Caco-2 (cell line): ENCODE measurements around the gene RBM20. TPM values are rescaled to one million over a fixed set of nuclear protein-coding genes. Genes with fewer than 3 reads are reported as not detected.

Experiments used
- BruUV-seq: library from RNA; stranded (reverse); fragments of 400-500 nt; replicated peaks from 2 replicates; lab custom pipeline; 2021; lab: Mats Ljungman, UMichigan
- CTCF ChIA-PET: fragments of 300-600 bp; sonication (Branson Sonifier 250); formaldehyde crosslinking; loops from one replicate; lab custom pipeline; 2022; ENCODE audit warnings: antibody characterized with exemption; lab: Charles Lee
- POLR2A ChIA-PET: fragments of 300-600 bp; sonication (Branson Sonifier 250); formaldehyde crosslinking; loops from one replicate; lab custom pipeline; 2022; ENCODE audit warnings: antibody characterized with exemption; lab: Charles Lee
- DNase-seq, 2 experiments: peaks; one replicate each; pipeline versions ENCODE4 v3.0.0 to v3.0.0-alpha.2; 2020 to 2022
- H3K27me3 ChIP-seq: replicated peaks from 2 replicates; pipeline ENCODE4 v1.6.0; 2011; ENCODE audit warnings: low read length; ENCODE audit not compliant: control insufficient read depth, insufficient read depth
- H3K36me3 ChIP-seq: 2 replicates; pipeline ENCODE4 v1.5.1; 2011; ENCODE audit warnings: low read length; ENCODE audit not compliant: control insufficient read depth, insufficient read depth
- H3K4me1 ChIP-seq: fragments of 250-450 bp; sonication (Bioruptor Pico); 2 replicates; pipeline ENCODE4 v1.5.1; 2020; ENCODE audit warnings: mild to moderate bottlenecking
- H3K4me3 ChIP-seq: 2 replicates; pipeline ENCODE4 v1.5.1; 2011; ENCODE audit warnings: low read depth, mild to moderate bottlenecking, control low read depth, low read length
- H3K9me3 ChIP-seq: fragments of 250-450 bp; sonication (Bioruptor Pico); 2 replicates; pipeline ENCODE4 v1.5.1; 2020; ENCODE audit warnings: mild to moderate bottlenecking, moderate library complexity
- H3K27ac Mint-ChIP-seq: one replicate; pipeline ENCODE4 v1.8.0; 2022; ENCODE audit warnings: mixed read lengths; ENCODE audit not compliant: unreplicated experiment
- H3K27me3 Mint-ChIP-seq: one replicate; pipeline ENCODE4 v1.8.0; 2022; ENCODE audit warnings: mixed read lengths; ENCODE audit not compliant: insufficient read depth, unreplicated experiment
- H3K36me3 Mint-ChIP-seq: one replicate; pipeline ENCODE4 v1.8.0; 2022; ENCODE audit warnings: mild to moderate bottlenecking, mixed read lengths; ENCODE audit not compliant: insufficient read depth, unreplicated experiment
- H3K4me1 Mint-ChIP-seq: one replicate; pipeline ENCODE4 v1.8.0; 2022; ENCODE audit warnings: low read depth, mixed read lengths; ENCODE audit not compliant: unreplicated experiment
- H3K4me3 Mint-ChIP-seq: one replicate; pipeline ENCODE4 v1.8.0; 2022; ENCODE audit warnings: mild to moderate bottlenecking, moderate library complexity, mixed read lengths; ENCODE audit not compliant: unreplicated experiment
- H3K9me3 Mint-ChIP-seq: one replicate; pipeline ENCODE4 v1.8.0; 2022; ENCODE audit warnings: mixed read lengths; ENCODE audit not compliant: unreplicated experiment
- CTCF ChIP-seq, 2 experiments: fragments of 200-600 bp in 1 of 2; IDR thresholded peaks; 1 replicate in 1 of 2; 2 replicates in 1 of 2; pipeline versions ENCODE4 v1.5.1 to v1.8.0; 2011 to 2022; ENCODE audit warnings: antibody characterized with exemption in 1 of 2, control low read depth in 1 of 2, inconsistent platforms in 1 of 2, low read depth in 1 of 2, low read length in 1 of 2, mild to moderate bottlenecking in 1 of 2, moderate library complexity in 1 of 2; ENCODE audit not compliant: insufficient read depth in 1 of 2, severe bottlenecking in 1 of 2, unreplicated experiment in 1 of 2
- intact Hi-C: fragments of 100-400 bp; cut with micrococcal nuclease; formaldehyde crosslinking; loops from one replicate; pipeline ENCODE4 v1.10.0; 2022; ENCODE audit not compliant: unreplicated experiment
- total RNA-seq: library from RNA; stranded (reverse); gene quantifications from 2 replicates; pipeline ENCODE4 v1.2.3, GENCODE V29; 2022

RBM20 gene
- total RNA-seq, 1 experiment from 2014 or later, result 0.36 TPM

GRCh38 chr10:110775020-110775375 is 130.9 kb downstream of the RBM20 start:
- Mint-ChIP-seq H3K4me3 (peak overlapping the region; percentile 51), H3K27me3 (no peaks in the 10 kb centered on the region), H3K9me3 (no peaks in the 10 kb centered on the region), H3K4me1 (peaks cover 21% of the 10 kb centered on the region), H3K36me3 (peaks cover 14% of the 10 kb centered on the region), H3K27ac (peak overlapping the region; percentile 98)
- TF ChIP-seq CTCF (IDR thresholded peaks at IDR 0.05; ENCODE audit: insufficient read depth in 1 of 2, low read depth in 1 of 2, low read length in 1 of 2, severe bottlenecking in 1 of 2, unreplicated experiment in 1 of 2), result no peak
- Histone ChIP-seq H3K4me1 (peaks cover 34% of the 10 kb centered on the region), H3K4me3 (no peak overlapping the region), H3K9me3 (no peaks in the 10 kb centered on the region), H3K36me3 (no peaks in the 10 kb centered on the region; the same call in 1 of the 2 replicates), H3K27me3 (no peaks in the 10 kb centered on the region)
- DNase-seq, result peak; percentile 57 to 60
- CTCF ChIA-PET, result interaction anchor here (0.8 to 1.3 kb wide), 3 partner anchors 28 to 144 kb away, joined by 3 to 7 read pairs (median 4); partner anchors contain the start of genes BBIP1 and SHOC2
- POLR2A ChIA-PET, result interaction anchor here (0.9 kb wide), 1 partner anchor 144 kb away, joined by 3 read pairs; the partner anchor contains the start of genes BBIP1 and SHOC2
- BruUV-seq, result no TSS peak
- intact Hi-C loops, result loop anchor here (1.0 kb wide), 2 partner anchors 16 to 82 kb away; no protein-coding TSS in a partner anchor

- H3K36me3 ChIP-seq, result no peaks in the 10 kb centered on the region; the same call in 1 of the 2 replicates
- BruUV-seq, result TSS peak; percentile 49
- no peak overlapping the region for H3K4me3 ChIP-seq
- intact Hi-C loops, result loop anchor here (1.0 kb wide), 2 partner anchors 16 to 82 kb away; no protein-coding TSS in a partner anchor
- peaks cover 21% of the 10 kb centered on the region for H3K4me1 Mint-ChIP-seq
- ChIA-PET POLR2A (no interaction called here), CTCF (no interaction called here)
- no peak for DNase-seq
- H3K4me1 ChIP-seq, result peaks cover 34% of the 10 kb centered on the region
- H3K27me3 ChIP-seq, result no peaks in the 10 kb centered on the region
- TF ChIP-seq CTCF (IDR thresholded peaks at IDR 0.05; ENCODE audit: insufficient read depth in 1 of 2, low read depth in 1 of 2, low read length in 1 of 2, severe bottlenecking in 1 of 2, unreplicated experiment in 1 of 2), result no peak
- H3K4me3 Mint-ChIP-seq, result peak overlapping the region; percentile 51
- peak overlapping the region; percentile 98 for H3K27ac Mint-ChIP-seq
- H3K9me3 ChIP-seq, result no peaks in the 10 kb centered on the region
- H3K36me3 Mint-ChIP-seq, result peaks cover 14% of the 10 kb centered on the region
- no peaks in the 10 kb centered on the region for H3K9me3 Mint-ChIP-seq
- H3K27me3 Mint-ChIP-seq, result no peaks in the 10 kb centered on the region
Measured at GRCh38 chr10:110775406-110775805, 131.3 kb downstream of the RBM20 start.

GRCh38 chr10:110777017-110777416 is 132.9 kb downstream of the RBM20 start:
- ChIA-PET CTCF (no interaction called here), POLR2A (no interaction called here)
- Histone ChIP-seq H3K4me3 (no peak overlapping the region), H3K4me1 (peaks cover 34% of the 10 kb centered on the region), H3K27me3 (no peaks in the 10 kb centered on the region), H3K9me3 (no peaks in the 10 kb centered on the region), H3K36me3 (no peaks in the 10 kb centered on the region; the same call in 1 of the 2 replicates)
- H3K9me3 Mint-ChIP-seq, result no peaks in the 10 kb centered on the region
- DNase-seq, result no peak
- H3K4me3 Mint-ChIP-seq, result no peak overlapping the region
- BruUV-seq, result no TSS peak
- peaks cover 14% of the 10 kb centered on the region for H3K36me3 Mint-ChIP-seq
- intact Hi-C loops, result no loop called here
- peaks cover 21% of the 10 kb centered on the region for H3K4me1 Mint-ChIP-seq
- H3K27me3 Mint-ChIP-seq, result no peaks in the 10 kb centered on the region
- no peak for TF ChIP-seq CTCF (IDR thresholded peaks at IDR 0.05; ENCODE audit: insufficient read depth in 1 of 2, low read depth in 1 of 2, low read length in 1 of 2, severe bottlenecking in 1 of 2, unreplicated experiment in 1 of 2)
- H3K27ac Mint-ChIP-seq, result peak overlapping the region; percentile 7
